GM20000 (cell line): Measurements from ENCODE around the gene PPIP5K2.

Experiments
- DNase-seq: peaks from one replicate; pipeline ENCODE4 v3.0.0; 2012; ENCODE audit warnings: low spot score
- TF ChIP-seq, protein P1 (sequence below): IDR thresholded peaks from 2 replicates; pipeline ENCODE4 v1.5.1; 2012; ENCODE audit warnings: mild to moderate bottlenecking, control low read depth; ENCODE audit errors: extremely low read depth, missing control alignments

PPIP5K2 gene

DNA sequence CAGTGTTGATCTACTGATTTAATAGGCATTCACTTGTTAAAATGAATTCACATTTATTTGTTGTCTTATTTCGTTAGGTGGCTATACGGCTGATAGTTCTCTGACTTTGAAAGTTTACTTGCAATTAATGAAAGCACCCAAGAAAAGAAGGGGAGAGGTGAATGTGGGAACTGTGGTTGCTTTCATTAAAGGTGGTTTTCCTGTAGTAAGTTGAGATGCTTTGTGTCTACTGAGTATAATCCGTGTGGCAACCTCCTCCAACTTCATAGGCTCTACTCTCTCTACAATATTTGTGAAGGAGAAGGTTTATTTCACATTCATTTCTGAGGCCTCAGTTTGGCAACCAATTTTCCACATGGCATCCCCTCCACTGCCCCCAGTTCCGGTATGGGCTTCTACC, 125.7 kb downstream of the PPIP5K2 start:
- no peak for DNase-seq
- TF ChIP-seq, protein P1, sequence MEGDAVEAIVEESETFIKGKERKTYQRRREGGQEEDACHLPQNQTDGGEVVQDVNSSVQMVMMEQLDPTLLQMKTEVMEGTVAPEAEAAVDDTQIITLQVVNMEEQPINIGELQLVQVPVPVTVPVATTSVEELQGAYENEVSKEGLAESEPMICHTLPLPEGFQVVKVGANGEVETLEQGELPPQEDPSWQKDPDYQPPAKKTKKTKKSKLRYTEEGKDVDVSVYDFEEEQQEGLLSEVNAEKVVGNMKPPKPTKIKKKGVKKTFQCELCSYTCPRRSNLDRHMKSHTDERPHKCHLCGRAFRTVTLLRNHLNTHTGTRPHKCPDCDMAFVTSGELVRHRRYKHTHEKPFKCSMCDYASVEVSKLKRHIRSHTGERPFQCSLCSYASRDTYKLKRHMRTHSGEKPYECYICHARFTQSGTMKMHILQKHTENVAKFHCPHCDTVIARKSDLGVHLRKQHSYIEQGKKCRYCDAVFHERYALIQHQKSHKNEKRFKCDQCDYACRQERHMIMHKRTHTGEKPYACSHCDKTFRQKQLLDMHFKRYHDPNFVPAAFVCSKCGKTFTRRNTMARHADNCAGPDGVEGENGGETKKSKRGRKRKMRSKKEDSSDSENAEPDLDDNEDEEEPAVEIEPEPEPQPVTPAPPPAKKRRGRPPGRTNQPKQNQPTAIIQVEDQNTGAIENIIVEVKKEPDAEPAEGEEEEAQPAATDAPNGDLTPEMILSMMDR, result no peak

DNA sequence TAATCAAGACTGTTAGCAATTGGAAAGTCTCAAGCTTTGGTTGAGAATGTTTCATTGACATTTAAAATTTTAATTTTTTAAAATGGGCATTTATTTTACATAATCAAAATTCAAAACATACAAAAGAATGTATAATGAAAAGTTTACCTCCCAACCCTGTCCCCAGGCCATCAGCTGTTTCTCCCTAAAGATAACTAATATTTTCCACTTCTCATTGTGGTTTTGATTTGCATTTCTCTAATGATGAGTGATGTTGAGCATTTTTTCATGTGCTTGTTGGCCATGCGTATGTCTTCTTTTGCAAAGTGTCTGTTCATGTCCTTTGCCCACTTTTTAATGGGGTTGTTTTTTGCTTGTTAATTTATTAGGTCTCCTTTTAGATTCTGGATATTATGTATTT, 127.0 kb downstream of the PPIP5K2 start:
- TF ChIP-seq, protein P1, result no peak
- no peak for DNase-seq

- TF ChIP-seq, protein P1, result no peak
Measured at GRCh38 chr5:103249068-103249467, 129.0 kb downstream of the PPIP5K2 start.

GRCh38 chr5:103254921-103255320, 134.8 kb downstream of the PPIP5K2 start:
- TF ChIP-seq, protein P1, result no peak
- DNase-seq, result no peak

More at GRCh38 chr5:103249068-103249467, 129.0 kb downstream of the PPIP5K2 start:
- no peak for DNase-seq

DNA sequence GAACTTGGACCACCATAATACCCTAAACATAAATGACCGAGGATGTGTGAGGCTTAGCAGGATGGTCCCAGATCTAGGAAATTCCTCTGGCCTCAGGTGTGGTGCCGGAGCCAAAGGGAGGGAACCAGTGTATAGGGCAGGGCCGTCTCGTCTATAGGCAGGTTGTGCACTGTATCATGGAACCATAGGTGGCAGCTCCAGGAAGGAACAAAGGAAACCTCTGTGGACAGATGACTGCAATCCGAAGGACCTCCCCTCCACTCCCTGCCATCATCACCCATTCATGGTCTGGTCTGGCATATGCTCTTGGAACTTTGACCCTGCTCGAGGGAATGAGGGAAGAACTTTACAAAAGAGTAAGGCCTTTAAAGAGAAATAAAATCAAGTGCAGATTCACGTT, 135.6 kb downstream of the PPIP5K2 start:
- DNase-seq, result no peak
- TF ChIP-seq, protein P1, result no peak

DNA sequence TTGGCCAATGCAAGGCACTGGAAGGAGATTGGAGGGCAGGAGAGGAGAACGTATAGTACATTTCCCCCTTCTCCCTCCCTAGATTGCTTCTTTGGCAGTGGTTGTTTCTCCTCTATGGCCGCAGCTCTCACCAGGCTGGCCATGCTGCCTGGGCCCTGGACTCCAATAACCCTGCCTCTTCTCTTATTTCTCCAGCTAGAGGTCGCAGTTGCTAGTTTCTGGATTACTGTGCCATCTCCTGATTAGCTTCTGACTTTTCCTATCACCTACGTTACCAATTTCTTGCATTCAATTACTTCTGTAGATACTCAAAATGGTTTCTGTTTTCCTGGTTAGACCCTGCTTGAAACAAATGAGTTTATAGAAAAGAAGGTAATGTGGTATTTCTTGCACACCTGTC, 136.1 kb downstream of the PPIP5K2 start:
- TF ChIP-seq, protein P1, result peak; percentile 30
- no peak for DNase-seq

GRCh38 chr5:103258368-103258956, 138.4 kb downstream of the PPIP5K2 start, which contains the start of gene MACIR:
MACIR (plus strand) TSS chr5:103258763; CDS start chr5:103275920, 17,157 bp downstream.
- TF ChIP-seq, protein P1, result no peak
- DNase-seq, result peak; percentile 90
